Spleen (tissue), 11 donors: ENCODE results near the gene LRRC75A. TPM values are rescaled to one million over a fixed set of nuclear protein-coding genes. Genes with fewer than 3 reads are reported as not detected.
A peak's percentile ranks its signal among the peaks of the same experiment; 100 is the strongest.
"Not testable (repeated sequence)": the region's sequence is repeated elsewhere in the genome, so short reads cannot be mapped to it uniquely, and the experiment has no call there.

Experiments used
- DNase-seq: peaks from one replicate; pipeline ENCODE4 v3.0.0-alpha.2; 2020
- H3K27ac ChIP-seq, 8 donors: fragments of 200-600 bp; sonication (generic) in 7 of 8; 1 replicate in 4 of 8; 2 replicates in 4 of 8; pipeline versions ENCODE4 v1.5.0 to v1.8.0; 2016 to 2021; ENCODE audit warnings: inconsistent platforms in 4 of 8, mild to moderate bottlenecking in 4 of 8, moderate library complexity in 1 of 8
- H3K27me3 ChIP-seq, 7 donors: fragments of 200-600 bp; sonication (generic) in 6 of 7; replicated peaks in 1 of 7; 1 replicate in 4 of 7; 2 replicates in 3 of 7; pipeline versions ENCODE4 v1.5.0 to v1.8.0; 2016 to 2021; ENCODE audit warnings: inconsistent platforms in 3 of 7, mild to moderate bottlenecking in 1 of 7
- H3K36me3 ChIP-seq, 6 donors: fragments of 200-600 bp; sonication (generic) in 5 of 6; 1 replicate in 4 of 6; 2 replicates in 2 of 6; pipeline versions ENCODE4 v1.5.0 to v1.8.0; 2016 to 2021; ENCODE audit warnings: inconsistent platforms in 2 of 6
- H3K4me1 ChIP-seq, 6 donors: fragments of 200-600 bp; sonication (generic) in 5 of 6; 1 replicate in 3 of 6; 2 replicates in 3 of 6; pipeline versions ENCODE4 v1.5.0 to v1.8.0; 2016 to 2021; ENCODE audit warnings: inconsistent platforms in 3 of 6
- H3K4me3 ChIP-seq, 8 donors: fragments of 200-600 bp; sonication (generic) in 7 of 8; 1 replicate in 4 of 8; 2 replicates in 4 of 8; pipeline versions ENCODE4 v1.5.0 to v1.8.0; 2016 to 2021; ENCODE audit warnings: inconsistent platforms in 4 of 8, mild to moderate bottlenecking in 4 of 8, moderate library complexity in 2 of 8
- H3K9me3 ChIP-seq, 8 donors: fragments of 200-600 bp; sonication (generic) in 7 of 8; 1 replicate in 4 of 8; 2 replicates in 4 of 8; pipeline versions ENCODE4 v1.5.0 to v1.8.0; 2016 to 2021; ENCODE audit warnings: inconsistent platforms in 4 of 8
- CTCF ChIP-seq, 11 experiments: fragments of 200-600 bp in 7 of 11; fragments of 450-650 bp in 4 of 11; sonication (generic) in 4 of 11; IDR thresholded peaks in 8 of 11; conservative IDR thresholded peaks in 3 of 11; 1 replicate in 7 of 11; 2 replicates in 4 of 11; pipeline versions ENCODE4 v1.4.0 to v1.8.0; 2016 to 2021; ENCODE audit warnings: antibody characterized with exemption in 11 of 11, inconsistent platforms in 4 of 11, mild to moderate bottlenecking in 1 of 11
- POLR2A ChIP-seq, 3 donors: fragments of 450-650 bp; IDR thresholded peaks; one replicate each; pipeline ENCODE4 v1.5.1; 2017; ENCODE audit warnings: antibody characterized with exemption in 3 of 3, mild to moderate bottlenecking in 1 of 3
- POLR2AphosphoS5 ChIP-seq, 3 donors: sonication (generic); formaldehyde crosslinking; IDR thresholded peaks; one replicate each; pipeline ENCODE4 v1.5.1; 2017; ENCODE audit warnings: antibody characterized with exemption in 3 of 3
- WGBS, 5 donors: extraction: QIAGEN DNeasy Blood & Tissue Kit in 3 of 5; methylation state at CpG; one replicate each; pipeline versions ENCODE4 v1.1.5 to v1.1.7; 2013 to 2018; 5-methylcytosine and 5-hydroxymethylcytosine counted together
- intact Hi-C: fragments of 100-400 bp; cut with DNase I; formaldehyde crosslinking; loops from one replicate; pipeline ENCODE4 v1.15.0; 2023; ENCODE audit warnings: low total_unique reads
- polyA plus RNA-seq, 3 donors: library from polyadenylated mRNA; stranded (reverse); fragments of 200-250 nt; gene quantifications; one replicate each; pipeline ENCODE4 v1.2.1, GENCODE V29; 2013
- total RNA-seq, 7 donors: library from RNA; depleted of rRNA in 3 of 7; stranded (reverse); fragments of >200 nt in 3 of 7; fragmentation: NEBNext Ultra II Directional in 4 of 7; extraction: Animal tissue kit (Norgen Biotek cat#: 25700) in 4 of 7; gene quantifications; one replicate each; pipeline versions ENCODE4 v1.1.0 to v1.2.1, GENCODE V29; 2016 to 2021
- donor health status: healthy with polysubstance abuse.
- donor health status: DM: no; HTN: no; CAD: no; lungs with moderate emphysema.
- donor health status: DM: no; HTN: no; CAD: no.
- donor health status: Bipolar disorder and iron deficiency.
- donor health status: healthy.
- donor health status: DM: no; HTN: no; CAD: no.
- donor health status: DM: yes; HTN: yes; CAD: no.

The LRRC75A gene
- total and polyA plus RNA-seq, 10 donors: 4.2 to 26.4 (median 19.3) TPM

DNA sequence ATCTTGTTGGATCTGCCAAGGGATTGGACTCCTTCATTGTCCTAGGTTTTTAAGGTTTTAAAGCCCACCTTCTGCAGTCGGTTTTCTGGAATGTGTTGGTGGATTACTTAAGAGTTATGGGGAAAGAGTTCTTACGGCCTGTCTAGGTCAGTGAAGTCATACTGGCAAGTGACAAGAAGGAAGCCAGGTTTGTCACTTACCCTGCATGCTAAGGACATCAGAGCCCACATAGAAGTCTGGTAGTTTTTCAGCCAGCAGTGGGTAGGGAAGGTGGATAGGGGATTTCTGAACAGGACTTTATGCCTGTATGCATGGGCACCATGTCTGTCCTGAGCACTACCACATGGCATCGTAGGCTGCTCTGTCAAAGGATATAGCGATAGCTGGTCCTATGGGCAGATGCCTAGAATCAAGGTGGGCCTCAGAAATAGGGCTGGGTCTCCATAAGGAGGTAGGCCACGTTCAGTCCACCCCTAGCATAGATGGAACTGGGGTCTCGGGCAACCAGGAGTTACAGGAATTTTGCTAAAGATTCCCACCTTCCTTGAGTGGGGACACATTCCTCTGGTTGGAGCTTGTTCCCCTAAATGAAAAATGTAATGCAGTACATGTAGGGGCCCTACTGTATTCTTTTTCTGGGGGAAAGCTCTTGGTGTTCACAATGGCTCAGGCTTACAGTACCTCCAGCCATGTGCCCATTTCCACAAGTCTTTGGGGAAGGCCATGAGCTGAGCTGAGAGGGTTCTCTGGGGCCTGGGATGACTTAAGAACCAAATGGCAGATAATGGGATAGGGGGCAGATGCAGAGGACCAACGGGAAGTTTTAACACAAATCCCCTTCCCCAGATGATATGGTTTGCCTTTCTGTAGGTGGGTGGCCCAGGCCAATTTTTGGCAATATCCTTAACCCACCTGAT is 49.1 kb downstream of the LRRC75A start:
- 63 to 83% (median 68%) methylated on average over 7 of the region's 7 CpGs for WGBS, 5 donors
- TF ChIP-seq POLR2A (IDR thresholded peaks at IDR 0.05) (no peak), POLR2AphosphoS5 (IDR thresholded peaks at IDR 0.05) (peak in 1 of 3 donors; percentile 16), CTCF (IDR thresholded peaks at IDR 0.05 in 8 of 11, conservative IDR thresholded peaks at IDR 0.05 in 3 of 11) (no peak)
- H3K27me3 ChIP-seq: no peaks in the 10 kb centered on the region
- DNase-seq: no peak
- H3K4me1 ChIP-seq: peaks cover 26 to 93% (median 68%) of the 10 kb centered on the region in 6 donors
- H3K27ac ChIP-seq: peak overlapping the region in 5 of 8 donors; percentile 9 to 96 (median 92)
- intact Hi-C loops: no loop called here
- H3K4me3 ChIP-seq: no peak overlapping the region
- no peaks in the 10 kb centered on the region for H3K9me3 ChIP-seq
- H3K36me3 ChIP-seq: peaks cover 0 to 78% (median 51%) of the 10 kb centered on the region in 6 donors

GRCh38 chr17:16442141-16442540 is 49.9 kb downstream of the LRRC75A start:
- intact Hi-C loops: no loop called here
- 37 to 64% (median 60%) methylated on average over 1 of the region's 1 CpG for WGBS, 5 donors
- no peak for DNase-seq
- no peaks in the 10 kb centered on the region for H3K27me3 ChIP-seq
- peak overlapping the region in 6 of 8 donors; percentile 9 to 96 (median 92) for H3K27ac ChIP-seq
- peaks cover 26 to 87% (median 68%) of the 10 kb centered on the region in 6 donors for H3K4me1 ChIP-seq
- H3K36me3 ChIP-seq: peaks cover 0 to 74% (median 49%) of the 10 kb centered on the region in 6 donors
- peak overlapping the region in 1 of 8 donors; percentile 13 for H3K4me3 ChIP-seq
- TF ChIP-seq POLR2AphosphoS5 (IDR thresholded peaks at IDR 0.05) (no peak), CTCF (IDR thresholded peaks at IDR 0.05 in 8 of 11, conservative IDR thresholded peaks at IDR 0.05 in 3 of 11) (no peak), POLR2A (IDR thresholded peaks at IDR 0.05) (no peak)
- H3K9me3 ChIP-seq: no peaks in the 10 kb centered on the region

- H3K36me3 ChIP-seq: peaks cover 0 to 68% (median 46%) of the 10 kb centered on the region in 6 donors
- H3K9me3 ChIP-seq: no peaks in the 10 kb centered on the region
- peaks cover 26 to 77% (median 68%) of the 10 kb centered on the region in 6 donors for H3K4me1 ChIP-seq
- DNase-seq: no peak
- H3K4me3 ChIP-seq: peak overlapping the region in 5 of 8 donors; percentile 5 to 96 (median 82)
- peak overlapping the region in 6 of 8 donors; percentile 92 to 96 (median 92) for H3K27ac ChIP-seq
- 49 to 78% (median 56%) methylated on average over 3 of the region's 3 CpGs for WGBS, 5 donors
- intact Hi-C loops: no loop called here
- no peak for TF ChIP-seq CTCF (IDR thresholded peaks at IDR 0.05 in 8 of 11, conservative IDR thresholded peaks at IDR 0.05 in 3 of 11)
- TF ChIP-seq POLR2AphosphoS5 (IDR thresholded peaks at IDR 0.05): no peak
- TF ChIP-seq POLR2A (IDR thresholded peaks at IDR 0.05): no peak
- no peaks in the 10 kb centered on the region for H3K27me3 ChIP-seq
Measured at GRCh38 chr17:16440901-16441629, 50.9 kb downstream of the LRRC75A start.

- H3K27me3 ChIP-seq, intact Hi-C loops, DNase-seq, H3K9me3 ChIP-seq: not testable (repeated sequence)
- 53 to 67% (median 61%) methylated on average over 5 of the region's 5 CpGs for WGBS, 5 donors
- Histone ChIP-seq H3K36me3 (peaks cover 0 to 61% (median 43%) of the 10 kb centered on the region in 6 donors), H3K27ac (peak overlapping the region in 7 of 8 donors; percentile 87 to 96 (median 92)), H3K4me1 (peaks cover 22 to 70% (median 62%) of the 10 kb centered on the region in 6 donors), H3K4me3 (peak overlapping the region; percentile 82 to 96 (median 89))
Measured at GRCh38 chr17:16440354-16440753, 51.6 kb downstream of the LRRC75A start.
